ENCODE measurements around the gene CARD18. TPM values are rescaled to one million over a fixed set of nuclear protein-coding genes. Genes with fewer than 3 reads are reported as not detected.
"Not testable (repeated sequence)": the region's sequence is repeated elsewhere in the genome, so short reads cannot be mapped to it uniquely, and the experiment has no call there.

The CARD18 gene
- total RNA-seq, 1 experiment from 2014 or later, result not detected

GRCh38 chr11:105104292-105104691 lies 35.3 kb downstream of the CARD18 start:
- ChIA-PET CTCF (no interaction called here), POLR2A (ENCODE audit: unreplicated experiment) (no interaction called here)
- Histone ChIP-seq H3K27ac (no peak overlapping the region), H2AFZ (no peak overlapping the region), H4K20me1 (ENCODE audit: insufficient read depth) (no peaks in the 10 kb centered on the region), H3K4me1 (replicated peaks; ENCODE audit: insufficient read depth) (peaks cover 7% of the 10 kb centered on the region; the same call in 1 of the 2 replicates), H3F3A (ENCODE audit: insufficient read depth, low read depth) (no peaks in the 10 kb centered on the region), H3K9me2 (ENCODE audit: insufficient read depth) (no peaks in the 10 kb centered on the region), H3K4me3 (no peak overlapping the region), H3K79me2 (ENCODE audit: low read depth) (no peaks in the 10 kb centered on the region), H3K9me3 (ENCODE audit: insufficient read depth, low read depth) (peaks cover 7% of the 10 kb centered on the region; the same call in 1 of the 2 replicates), H3K36me3 (ENCODE audit: low read depth) (no peaks in the 10 kb centered on the region), H3K27me3 (ENCODE audit: insufficient read depth, low read depth) (no peaks in the 10 kb centered on the region), H3K4me2 (no peak overlapping the region)
- no TSS peak for BruUV-seq (replicated peaks)
- DNase-seq, result no peak
- no peak for TF ChIP-seq CTCF (conservative IDR thresholded peaks at IDR 0.05)
- no peak for TF ChIP-seq EZH2 (IDR thresholded peaks at IDR 0.05; ENCODE audit: low read depth)
- intact Hi-C loops (cut with micrococcal nuclease; ENCODE audit: unreplicated experiment), result no loop called here

- Histone ChIP-seq H3K9me3 (ENCODE audit: insufficient read depth, low read depth) (peaks cover 6% of the 10 kb centered on the region; the same call in 1 of the 2 replicates), H3K79me2 (ENCODE audit: low read depth) (no peaks in the 10 kb centered on the region), H3K4me3 (no peak overlapping the region), H3K9me2 (ENCODE audit: insufficient read depth) (no peaks in the 10 kb centered on the region), H2AFZ (no peak overlapping the region), H3K4me1 (replicated peaks; ENCODE audit: insufficient read depth) (peaks cover 7% of the 10 kb centered on the region; the same call in 1 of the 2 replicates), H3F3A (ENCODE audit: insufficient read depth, low read depth) (no peaks in the 10 kb centered on the region), H4K20me1 (ENCODE audit: insufficient read depth) (no peaks in the 10 kb centered on the region), H3K27ac (no peak overlapping the region), H3K4me2 (no peak overlapping the region), H3K36me3 (ENCODE audit: low read depth) (no peaks in the 10 kb centered on the region), H3K27me3 (ENCODE audit: insufficient read depth, low read depth) (no peaks in the 10 kb centered on the region)
- no peak for DNase-seq
- ChIA-PET POLR2A (ENCODE audit: unreplicated experiment) (no interaction called here), CTCF (no interaction called here)
- TF ChIP-seq CTCF (conservative IDR thresholded peaks at IDR 0.05), result no peak
- intact Hi-C loops (cut with micrococcal nuclease; ENCODE audit: unreplicated experiment), result no loop called here
- no TSS peak for BruUV-seq (replicated peaks)
Observed at GRCh38 chr11:105103336-105103735, 36.2 kb downstream of the CARD18 start.

- H3K9me3 ChIP-seq (ENCODE audit: insufficient read depth, low read depth); H3K27me3 ChIP-seq (ENCODE audit: insufficient read depth, low read depth); CTCF ChIA-PET; BruUV-seq (replicated peaks); DNase-seq; H3K27ac ChIP-seq; H3F3A ChIP-seq (ENCODE audit: insufficient read depth, low read depth); intact Hi-C loops (cut with micrococcal nuclease; ENCODE audit: unreplicated experiment); POLR2A ChIA-PET (ENCODE audit: unreplicated experiment); H3K9me2 ChIP-seq (ENCODE audit: insufficient read depth); H4K20me1 ChIP-seq (ENCODE audit: insufficient read depth); H3K4me1 ChIP-seq (replicated peaks; ENCODE audit: insufficient read depth); H3K79me2 ChIP-seq (ENCODE audit: low read depth); H2AFZ ChIP-seq; H3K36me3 ChIP-seq (ENCODE audit: low read depth); H3K4me3 ChIP-seq; H3K4me2 ChIP-seq: not testable (repeated sequence)
Observed at GRCh38 chr11:105102079-105102581, 37.4 kb downstream of the CARD18 start.

- intact Hi-C loops (cut with micrococcal nuclease; ENCODE audit: unreplicated experiment), result no loop called here
- Histone ChIP-seq H3K9me3 (ENCODE audit: insufficient read depth, low read depth) (no peaks in the 10 kb centered on the region), H2AFZ (no peak overlapping the region), H3K4me2 (no peak overlapping the region), H3K79me2 (ENCODE audit: low read depth) (no peaks in the 10 kb centered on the region), H3K27ac (no peak overlapping the region), H3K4me3 (no peak overlapping the region), H3F3A (ENCODE audit: insufficient read depth, low read depth) (no peaks in the 10 kb centered on the region), H3K27me3 (ENCODE audit: insufficient read depth, low read depth) (no peaks in the 10 kb centered on the region), H3K9me2 (ENCODE audit: insufficient read depth) (no peaks in the 10 kb centered on the region), H3K4me1 (replicated peaks; ENCODE audit: insufficient read depth) (peaks cover 7% of the 10 kb centered on the region; the same call in 1 of the 2 replicates), H4K20me1 (ENCODE audit: insufficient read depth) (no peaks in the 10 kb centered on the region), H3K36me3 (ENCODE audit: low read depth) (no peaks in the 10 kb centered on the region)
- ChIA-PET POLR2A (ENCODE audit: unreplicated experiment) (no interaction called here), CTCF (no interaction called here)
- DNase-seq, result no peak
- TF ChIP-seq EZH2 (IDR thresholded peaks at IDR 0.05; ENCODE audit: low read depth) (no peak), CTCF (conservative IDR thresholded peaks at IDR 0.05) (no peak)
- BruUV-seq (replicated peaks), result no TSS peak
Observed at GRCh38 chr11:105100981-105101630, 38.5 kb downstream of the CARD18 start.
